Peyer's patch (tissue), 4 donors: ENCODE data around the gene EVC2. TPM values are rescaled to one million over a fixed set of nuclear protein-coding genes. Genes with fewer than 3 reads are reported as not detected.

ENCODE experiments used
- DNase-seq, 3 donors: peaks; one replicate each; pipeline ENCODE4 v3.0.0-alpha.2; 2017 to 2019
- H3K27ac ChIP-seq, 4 donors: fragments of 200-600 bp; sonication (generic); one replicate each; pipeline ENCODE4 v1.5.1; 2016 to 2019
- H3K27me3 ChIP-seq, 2 donors: fragments of 200-600 bp; sonication (generic); one replicate each; pipeline ENCODE4 v1.5.1; 2019
- H3K36me3 ChIP-seq, 3 donors: fragments of 200-600 bp; sonication (generic); one replicate each; pipeline ENCODE4 v1.5.1; 2016 to 2019
- H3K4me1 ChIP-seq, 4 donors: fragments of 200-600 bp; sonication (generic); one replicate each; pipeline ENCODE4 v1.5.1; 2016 to 2019
- H3K4me3 ChIP-seq, 4 donors: fragments of 200-600 bp; sonication (generic); 1 replicate in 3 of 4; 2 replicates in 1 of 4; pipeline ENCODE4 v1.5.1; 2016 to 2019; ENCODE audit warnings: mild to moderate bottlenecking in 1 of 4
- H3K9me3 ChIP-seq, 4 donors: fragments of 200-600 bp; sonication (generic); one replicate each; pipeline ENCODE4 v1.5.1; 2016 to 2019; ENCODE audit warnings: mild to moderate bottlenecking in 1 of 4
- POLR2A ChIP-seq, 2 donors: fragments of 450-650 bp; IDR thresholded peaks; one replicate each; pipeline ENCODE4 v1.5.1; 2017; ENCODE audit warnings: antibody characterized with exemption in 2 of 2, mild to moderate bottlenecking in 2 of 2, moderate library complexity in 2 of 2
- total RNA-seq, 4 donors: library from RNA; depleted of rRNA; stranded (reverse); fragments of >200 nt; gene quantifications; one replicate each; pipeline ENCODE4 v1.1.0, GENCODE V29; 2016
- TF ChIP-seq, protein P1 (sequence below), 6 experiments: fragments of 450-650 bp in 4 of 6; fragments of 200-600 bp in 2 of 6; sonication (generic) in 1 of 6; IDR thresholded peaks; one replicate each; pipeline ENCODE4 v1.5.1; 2017 to 2019; ENCODE audit warnings: antibody characterized with exemption in 6 of 6, mild to moderate bottlenecking in 3 of 6, moderate library complexity in 1 of 6

EVC2 gene
- total RNA-seq, 4 donors from 2014 or later = 0.70 to 32.2 (median 4.1) TPM

DNA sequence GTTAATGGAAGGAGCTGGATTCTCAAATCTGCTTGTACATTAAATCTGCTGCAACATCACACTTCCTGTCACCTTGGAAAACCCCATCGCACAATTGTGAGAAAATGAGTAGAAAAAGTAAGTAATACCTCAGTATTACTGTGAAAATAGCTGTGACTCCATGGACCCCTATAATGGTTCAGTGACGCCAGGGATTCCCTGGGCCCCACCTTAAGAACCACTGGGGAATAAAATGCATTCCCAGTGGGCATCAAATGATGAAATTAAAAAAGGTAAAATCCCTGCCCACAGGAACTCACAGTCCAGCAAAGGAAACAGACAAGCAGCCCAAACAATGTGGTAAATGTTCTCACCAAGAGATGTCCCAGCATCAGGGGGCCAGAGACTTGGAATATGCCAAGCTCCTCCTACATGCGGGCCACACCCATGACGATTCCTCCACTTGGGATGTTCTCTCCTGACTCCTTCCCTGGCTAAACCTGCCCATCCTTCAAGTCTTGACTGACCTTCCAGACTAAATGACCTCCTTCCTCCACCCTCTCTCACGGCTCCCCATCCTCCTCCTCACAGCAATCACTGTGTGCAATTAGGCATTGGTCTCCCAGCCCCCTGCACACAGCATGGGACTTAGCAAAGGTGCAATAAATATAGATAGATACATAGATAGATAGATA, 2.6 kb downstream of the EVC2 start:
- Histone ChIP-seq H3K4me1 (peaks cover 0 to 5% (median 0%) of the 10 kb centered on the region in 4 donors), H3K27me3 (no peaks in the 10 kb centered on the region), H3K4me3 (no peak overlapping the region), H3K27ac (no peak overlapping the region), H3K36me3 (no peaks in the 10 kb centered on the region), H3K9me3 (no peaks in the 10 kb centered on the region)
- TF ChIP-seq POLR2A (IDR thresholded peaks at IDR 0.05) = no peak
- TF ChIP-seq, protein P1, sequence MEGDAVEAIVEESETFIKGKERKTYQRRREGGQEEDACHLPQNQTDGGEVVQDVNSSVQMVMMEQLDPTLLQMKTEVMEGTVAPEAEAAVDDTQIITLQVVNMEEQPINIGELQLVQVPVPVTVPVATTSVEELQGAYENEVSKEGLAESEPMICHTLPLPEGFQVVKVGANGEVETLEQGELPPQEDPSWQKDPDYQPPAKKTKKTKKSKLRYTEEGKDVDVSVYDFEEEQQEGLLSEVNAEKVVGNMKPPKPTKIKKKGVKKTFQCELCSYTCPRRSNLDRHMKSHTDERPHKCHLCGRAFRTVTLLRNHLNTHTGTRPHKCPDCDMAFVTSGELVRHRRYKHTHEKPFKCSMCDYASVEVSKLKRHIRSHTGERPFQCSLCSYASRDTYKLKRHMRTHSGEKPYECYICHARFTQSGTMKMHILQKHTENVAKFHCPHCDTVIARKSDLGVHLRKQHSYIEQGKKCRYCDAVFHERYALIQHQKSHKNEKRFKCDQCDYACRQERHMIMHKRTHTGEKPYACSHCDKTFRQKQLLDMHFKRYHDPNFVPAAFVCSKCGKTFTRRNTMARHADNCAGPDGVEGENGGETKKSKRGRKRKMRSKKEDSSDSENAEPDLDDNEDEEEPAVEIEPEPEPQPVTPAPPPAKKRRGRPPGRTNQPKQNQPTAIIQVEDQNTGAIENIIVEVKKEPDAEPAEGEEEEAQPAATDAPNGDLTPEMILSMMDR (IDR thresholded peaks at IDR 0.05) = no peak
- DNase-seq = no peak

DNA sequence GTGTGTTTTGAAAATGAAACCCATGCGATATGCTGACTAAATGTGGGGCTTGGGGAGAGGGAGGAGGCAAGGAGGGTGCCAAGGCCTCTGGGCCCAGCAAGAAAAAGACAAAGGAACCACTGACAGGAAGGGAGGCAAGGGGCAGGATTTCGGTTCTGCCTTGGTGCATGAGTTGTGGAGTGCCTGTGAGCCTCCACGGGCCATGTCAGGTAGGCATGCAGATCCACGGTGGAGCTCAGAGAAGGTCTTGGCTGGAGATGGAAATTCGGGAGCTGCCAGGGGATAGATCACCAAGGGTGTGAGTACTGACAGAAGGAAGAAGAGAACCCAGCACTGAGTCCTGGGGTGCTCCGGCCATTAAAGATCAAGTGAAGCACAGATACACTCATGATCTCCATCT, 4.1 kb downstream of the EVC2 start:
- Histone ChIP-seq H3K4me1 (peaks cover 0 to 5% (median 0%) of the 10 kb centered on the region in 4 donors), H3K27ac (no peak overlapping the region), H3K27me3 (no peaks in the 10 kb centered on the region), H3K9me3 (no peaks in the 10 kb centered on the region), H3K4me3 (no peak overlapping the region), H3K36me3 (no peaks in the 10 kb centered on the region)
- no peak for DNase-seq
- TF ChIP-seq, protein P1 (IDR thresholded peaks at IDR 0.05) = no peak
- no peak for TF ChIP-seq POLR2A (IDR thresholded peaks at IDR 0.05)

DNA sequence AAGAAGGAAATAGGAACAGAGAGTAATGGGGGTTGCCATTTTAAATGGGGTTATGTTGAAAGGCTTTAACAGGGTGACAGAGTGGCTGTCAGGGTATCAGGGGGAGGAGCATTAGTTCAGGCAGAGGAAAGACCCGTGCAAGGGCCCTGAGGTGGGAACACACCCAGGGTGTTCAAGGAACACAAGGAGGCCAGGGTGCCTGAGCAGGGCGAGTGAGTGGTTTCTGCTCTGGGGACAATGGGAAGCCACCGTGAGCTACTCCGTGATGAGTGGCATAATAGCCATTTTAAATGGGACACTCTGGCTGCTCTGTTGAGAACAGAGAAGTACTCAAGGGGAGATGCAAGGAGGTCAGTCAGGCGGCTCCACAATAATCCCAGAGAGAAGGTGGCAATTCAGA, 4.5 kb downstream of the EVC2 start:
- no peak for TF ChIP-seq POLR2A (IDR thresholded peaks at IDR 0.05)
- TF ChIP-seq, protein P1 (IDR thresholded peaks at IDR 0.05) = no peak
- Histone ChIP-seq H3K27me3 (no peaks in the 10 kb centered on the region), H3K4me3 (no peak overlapping the region), H3K4me1 (peaks cover 0 to 5% (median 0%) of the 10 kb centered on the region in 4 donors), H3K9me3 (no peaks in the 10 kb centered on the region), H3K36me3 (no peaks in the 10 kb centered on the region), H3K27ac (no peak overlapping the region)
- no peak for DNase-seq

DNA sequence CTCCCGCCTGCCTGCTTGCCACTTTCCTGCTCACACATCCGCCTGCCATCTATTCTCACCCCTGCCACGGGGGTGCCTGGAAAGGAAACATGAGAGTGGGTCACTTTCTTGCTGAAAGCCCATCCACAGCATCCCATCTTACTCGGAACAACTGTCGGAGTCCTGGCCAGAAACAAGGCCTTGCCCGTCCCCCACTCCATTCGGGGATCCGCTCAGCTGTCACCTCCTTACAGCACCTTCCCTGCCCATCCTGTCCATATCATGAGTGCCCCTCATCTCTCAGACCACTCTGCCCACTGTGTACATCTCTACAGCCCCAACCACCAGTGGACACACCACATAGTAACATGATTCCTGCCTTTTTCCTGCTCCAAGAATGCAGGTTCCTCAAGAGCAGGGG, 6.4 kb downstream of the EVC2 start:
- no peaks in the 10 kb centered on the region for H3K36me3 ChIP-seq
- TF ChIP-seq, protein P1 (IDR thresholded peaks at IDR 0.05) = no peak
- no peak for TF ChIP-seq POLR2A (IDR thresholded peaks at IDR 0.05)
- DNase-seq = no peak
- H3K9me3 ChIP-seq = no peaks in the 10 kb centered on the region
- H3K27me3 ChIP-seq = no peaks in the 10 kb centered on the region
- no peaks in the 10 kb centered on the region for H3K4me1 ChIP-seq
- H3K4me3 ChIP-seq = no peak overlapping the region
- H3K27ac ChIP-seq = no peak overlapping the region

DNA sequence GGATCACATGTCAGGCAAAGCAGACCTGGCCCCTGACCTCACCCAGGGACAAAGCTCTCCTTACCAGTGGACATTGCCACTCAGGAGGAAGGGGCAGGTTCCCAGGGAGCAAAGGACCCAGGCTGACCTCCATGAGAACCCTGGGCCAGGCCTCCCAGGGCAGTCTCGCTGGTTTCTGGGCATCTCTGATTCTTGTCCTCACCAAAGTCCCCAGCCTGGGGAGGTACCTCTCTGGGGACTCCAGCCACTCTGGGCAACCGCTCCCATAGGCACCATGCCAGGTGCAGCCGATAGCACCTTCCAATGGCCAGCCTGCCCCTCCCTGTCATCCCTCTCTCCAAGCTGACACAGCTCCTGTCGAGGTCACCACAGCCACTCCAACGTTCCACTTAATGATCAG, 7.9 kb downstream of the EVC2 start:
- H3K4me1 ChIP-seq = no peaks in the 10 kb centered on the region
- H3K4me3 ChIP-seq = no peak overlapping the region
- no peak for DNase-seq
- H3K27me3 ChIP-seq = no peaks in the 10 kb centered on the region
- TF ChIP-seq POLR2A (IDR thresholded peaks at IDR 0.05) = no peak
- TF ChIP-seq, protein P1 (IDR thresholded peaks at IDR 0.05) = no peak
- H3K27ac ChIP-seq = no peak overlapping the region
- no peaks in the 10 kb centered on the region for H3K36me3 ChIP-seq
- no peaks in the 10 kb centered on the region for H3K9me3 ChIP-seq
